Measurements from ENCODE around the gene ESRRG.

DNA sequence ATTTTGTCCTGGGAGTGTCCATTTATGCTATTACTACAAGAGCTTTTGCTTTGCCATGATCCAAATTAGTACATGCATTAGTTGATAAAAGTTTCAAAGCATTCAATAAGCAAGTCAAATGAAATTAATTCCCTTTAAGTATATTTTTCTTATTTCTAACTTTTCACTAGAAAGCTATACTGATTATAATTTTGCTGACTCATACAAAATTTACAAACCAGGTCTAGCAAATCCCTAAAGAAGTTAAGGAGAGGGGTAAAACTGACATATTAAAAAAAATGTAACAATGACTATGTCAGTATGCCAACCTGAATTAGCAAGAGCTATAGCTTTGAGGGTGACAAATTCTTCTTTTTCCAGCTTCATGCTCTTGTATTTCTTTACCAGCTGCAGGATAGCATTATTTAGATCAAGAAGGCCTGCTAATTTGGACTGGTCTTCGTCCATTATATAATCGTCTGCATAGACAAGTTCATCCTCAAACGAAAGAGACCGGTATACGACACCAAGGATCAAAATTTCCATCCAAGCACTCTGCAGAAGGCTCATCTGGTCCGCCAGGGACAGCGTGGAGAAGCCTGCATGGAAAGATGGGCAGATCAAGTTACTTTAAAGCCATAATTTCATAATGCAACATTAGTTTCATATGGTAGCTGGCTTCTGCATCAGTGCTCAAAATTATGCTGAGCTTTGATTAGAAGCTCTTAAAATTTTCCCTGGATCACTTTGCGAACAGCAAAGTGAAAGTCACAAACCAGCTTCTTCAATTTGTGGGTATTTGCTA is 204.2 kb downstream of the ESRRG start:
- no peak for TF ChIP-seq POLR2A (IDR thresholded peaks at IDR 0.05)
- TF ChIP-seq, protein P1, sequence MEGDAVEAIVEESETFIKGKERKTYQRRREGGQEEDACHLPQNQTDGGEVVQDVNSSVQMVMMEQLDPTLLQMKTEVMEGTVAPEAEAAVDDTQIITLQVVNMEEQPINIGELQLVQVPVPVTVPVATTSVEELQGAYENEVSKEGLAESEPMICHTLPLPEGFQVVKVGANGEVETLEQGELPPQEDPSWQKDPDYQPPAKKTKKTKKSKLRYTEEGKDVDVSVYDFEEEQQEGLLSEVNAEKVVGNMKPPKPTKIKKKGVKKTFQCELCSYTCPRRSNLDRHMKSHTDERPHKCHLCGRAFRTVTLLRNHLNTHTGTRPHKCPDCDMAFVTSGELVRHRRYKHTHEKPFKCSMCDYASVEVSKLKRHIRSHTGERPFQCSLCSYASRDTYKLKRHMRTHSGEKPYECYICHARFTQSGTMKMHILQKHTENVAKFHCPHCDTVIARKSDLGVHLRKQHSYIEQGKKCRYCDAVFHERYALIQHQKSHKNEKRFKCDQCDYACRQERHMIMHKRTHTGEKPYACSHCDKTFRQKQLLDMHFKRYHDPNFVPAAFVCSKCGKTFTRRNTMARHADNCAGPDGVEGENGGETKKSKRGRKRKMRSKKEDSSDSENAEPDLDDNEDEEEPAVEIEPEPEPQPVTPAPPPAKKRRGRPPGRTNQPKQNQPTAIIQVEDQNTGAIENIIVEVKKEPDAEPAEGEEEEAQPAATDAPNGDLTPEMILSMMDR (IDR thresholded peaks at IDR 0.05) = no peak
